Measurements from ENCODE around the gene CAMK1G. TPM values are rescaled to one million over a fixed set of nuclear protein-coding genes. Genes with fewer than 3 reads are reported as not detected.

The CAMK1G gene
- total and polyA plus RNA-seq, 9 donors: 7.6 to 20.2 (median 12.0) TPM

- no peak for DNase-seq
- Histone ChIP-seq H3K4me1 (ENCODE audit: insufficient read depth) (no peaks in the 10 kb centered on the region), H3K4me3 (no peak overlapping the region), H3K9me3 (no peaks in the 10 kb centered on the region), H3K36me3 (no peaks in the 10 kb centered on the region), H3K27me3 (no peaks in the 10 kb centered on the region), H3K27ac (no peak overlapping the region)
- 89 to 95% (median 94%) methylated on average over 3 of the region's 3 CpGs for WGBS, 3 donors
- no peak for TF ChIP-seq POLR2A (IDR thresholded peaks at IDR 0.05)
- no peak for TF ChIP-seq EP300 (IDR thresholded peaks at IDR 0.05)
- no peak for TF ChIP-seq CTCF (IDR thresholded peaks at IDR 0.05)
- intact Hi-C loops (cut with DNase I): no loop called here
Observed at GRCh38 chr1:209545423-209545822, 38.1 kb upstream of the CAMK1G start.

GRCh38 chr1:209546390-209547085 lies 37.0 kb upstream of the CAMK1G start:
- no peak overlapping the region for H3K27ac ChIP-seq
- no peaks in the 10 kb centered on the region for H3K9me3 ChIP-seq
- H3K4me1 ChIP-seq (ENCODE audit: insufficient read depth): no peaks in the 10 kb centered on the region
- TF ChIP-seq CTCF (IDR thresholded peaks at IDR 0.05): no peak
- no peak for TF ChIP-seq EP300 (IDR thresholded peaks at IDR 0.05)
- TF ChIP-seq POLR2A (IDR thresholded peaks at IDR 0.05): no peak
- intact Hi-C loops (cut with DNase I): no loop called here
- no peak overlapping the region for H3K4me3 ChIP-seq
- no peak for DNase-seq
- 53 to 57% (median 56%) methylated on average over 5 of the region's 5 CpGs for WGBS, 3 donors
- H3K36me3 ChIP-seq: no peaks in the 10 kb centered on the region
- no peaks in the 10 kb centered on the region for H3K27me3 ChIP-seq

DNA sequence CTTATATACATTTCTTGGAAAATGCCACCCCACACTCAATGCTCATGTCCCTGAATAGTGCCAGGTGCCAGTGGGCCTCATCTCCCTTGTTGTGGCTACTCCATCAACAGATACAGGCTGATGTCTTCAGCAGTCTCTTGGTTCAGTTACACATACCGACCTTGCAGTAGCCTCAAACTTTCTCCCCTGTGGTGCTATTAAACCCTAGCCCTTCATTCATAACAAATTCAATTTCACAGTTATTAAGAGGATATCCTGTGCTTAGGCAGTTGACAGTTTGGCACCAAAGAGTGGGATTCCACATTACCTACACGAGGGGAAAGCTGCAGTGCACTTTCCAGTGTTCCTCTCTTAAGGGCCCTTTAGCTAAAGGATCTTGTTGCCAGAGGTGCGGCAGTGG lies 35.9 kb upstream of the CAMK1G start:
- H3K36me3 ChIP-seq: no peaks in the 10 kb centered on the region
- H3K4me3 ChIP-seq: no peak overlapping the region
- no peak overlapping the region for H3K27ac ChIP-seq
- DNase-seq: no peak
- no peaks in the 10 kb centered on the region for H3K27me3 ChIP-seq
- H3K9me3 ChIP-seq: no peaks in the 10 kb centered on the region
- TF ChIP-seq EP300 (IDR thresholded peaks at IDR 0.05) (no peak), POLR2A (IDR thresholded peaks at IDR 0.05) (no peak), CTCF (IDR thresholded peaks at IDR 0.05) (no peak)
- H3K4me1 ChIP-seq (ENCODE audit: insufficient read depth): no peaks in the 10 kb centered on the region
- 61 to 73% (median 66%) methylated on average over 3 of the region's 3 CpGs for WGBS, 3 donors
- intact Hi-C loops (cut with DNase I): no loop called here

GRCh38 chr1:209549443-209550205 lies 33.9 kb upstream of the CAMK1G start:
- Histone ChIP-seq H3K9me3 (no peaks in the 10 kb centered on the region), H3K4me1 (ENCODE audit: insufficient read depth) (no peaks in the 10 kb centered on the region), H3K27ac (no peak overlapping the region), H3K27me3 (no peaks in the 10 kb centered on the region), H3K36me3 (no peaks in the 10 kb centered on the region), H3K4me3 (no peak overlapping the region)
- no peak for TF ChIP-seq CTCF (IDR thresholded peaks at IDR 0.05)
- TF ChIP-seq POLR2A (IDR thresholded peaks at IDR 0.05): no peak
- no peak for TF ChIP-seq EP300 (IDR thresholded peaks at IDR 0.05)
- intact Hi-C loops (cut with DNase I): no loop called here
- DNase-seq: no peak
- 22 to 39% (median 26%) methylated on average over 6 of the region's 6 CpGs for WGBS, 3 donors

All from ovary (tissue), 9 donors.